ENCODE measurements around the gene BDP1.
"Not testable (repeated sequence)": the region's sequence is repeated elsewhere in the genome, so short reads cannot be mapped to it uniquely, and the experiment has no call there.

DNA sequence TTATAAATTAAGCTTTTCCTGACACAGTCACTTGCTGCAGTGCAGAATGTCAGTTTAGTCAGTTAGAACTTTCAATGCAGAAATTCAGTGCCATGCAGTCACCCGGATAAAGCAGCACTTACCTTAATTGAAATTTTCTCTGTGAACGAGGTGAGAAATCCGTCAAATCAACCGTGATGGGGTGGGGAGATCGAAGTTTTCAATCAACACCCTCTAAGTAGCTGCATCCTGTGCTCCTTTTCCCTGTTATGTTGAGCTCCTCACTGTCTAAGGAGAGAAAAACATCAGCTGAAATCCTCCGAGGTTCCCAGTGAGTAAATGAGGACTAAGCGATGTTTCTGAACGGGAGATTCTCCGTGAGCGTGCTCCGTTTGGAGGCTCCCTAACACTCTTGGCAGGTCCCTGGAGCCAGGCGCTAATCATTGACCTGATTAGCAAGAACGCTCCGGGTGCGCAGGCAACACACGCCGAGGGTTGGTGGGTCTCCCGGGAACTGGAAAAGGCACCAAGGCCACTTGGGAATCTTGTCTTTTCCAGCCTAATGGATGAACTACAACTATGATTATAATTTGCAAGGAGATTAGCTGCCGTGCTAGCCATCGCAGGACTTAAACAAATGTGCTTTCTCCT, 9.8 kb upstream of the BDP1 start:
- TF ChIP-seq, protein P1, sequence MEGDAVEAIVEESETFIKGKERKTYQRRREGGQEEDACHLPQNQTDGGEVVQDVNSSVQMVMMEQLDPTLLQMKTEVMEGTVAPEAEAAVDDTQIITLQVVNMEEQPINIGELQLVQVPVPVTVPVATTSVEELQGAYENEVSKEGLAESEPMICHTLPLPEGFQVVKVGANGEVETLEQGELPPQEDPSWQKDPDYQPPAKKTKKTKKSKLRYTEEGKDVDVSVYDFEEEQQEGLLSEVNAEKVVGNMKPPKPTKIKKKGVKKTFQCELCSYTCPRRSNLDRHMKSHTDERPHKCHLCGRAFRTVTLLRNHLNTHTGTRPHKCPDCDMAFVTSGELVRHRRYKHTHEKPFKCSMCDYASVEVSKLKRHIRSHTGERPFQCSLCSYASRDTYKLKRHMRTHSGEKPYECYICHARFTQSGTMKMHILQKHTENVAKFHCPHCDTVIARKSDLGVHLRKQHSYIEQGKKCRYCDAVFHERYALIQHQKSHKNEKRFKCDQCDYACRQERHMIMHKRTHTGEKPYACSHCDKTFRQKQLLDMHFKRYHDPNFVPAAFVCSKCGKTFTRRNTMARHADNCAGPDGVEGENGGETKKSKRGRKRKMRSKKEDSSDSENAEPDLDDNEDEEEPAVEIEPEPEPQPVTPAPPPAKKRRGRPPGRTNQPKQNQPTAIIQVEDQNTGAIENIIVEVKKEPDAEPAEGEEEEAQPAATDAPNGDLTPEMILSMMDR (IDR thresholded peaks at IDR 0.05; ENCODE audit: borderline replicate concordance, extremely low read depth, low read length, poor library complexity, severe bottlenecking), result not testable (repeated sequence)
- TF ChIP-seq EZH2 (IDR thresholded peaks at IDR 0.05; ENCODE audit: borderline replicate concordance, low read depth, low read length, severe bottlenecking), result not testable (repeated sequence)
